ENCODE measurements around the gene KCNQ1.

DNA sequence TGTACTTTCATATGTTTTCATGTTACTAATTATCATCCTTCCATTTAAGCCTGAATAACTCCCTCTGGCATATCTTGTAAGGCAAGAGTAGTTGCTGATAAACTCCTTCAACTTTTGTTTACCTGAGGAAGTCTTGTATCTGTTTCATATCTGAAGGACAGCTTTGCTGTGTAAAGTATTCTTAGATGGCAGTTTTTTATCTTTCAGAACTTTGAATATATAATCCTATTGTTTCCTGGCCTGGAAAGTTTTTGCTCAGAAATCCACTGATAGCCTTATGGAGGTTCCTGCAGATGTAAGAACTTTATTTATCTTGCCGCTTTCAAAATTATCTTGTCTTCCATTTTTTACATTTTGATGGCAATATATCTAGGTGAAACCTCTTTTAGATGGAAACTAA, 185.9 kb downstream of the KCNQ1 start:
- TF ChIP-seq, protein P1, sequence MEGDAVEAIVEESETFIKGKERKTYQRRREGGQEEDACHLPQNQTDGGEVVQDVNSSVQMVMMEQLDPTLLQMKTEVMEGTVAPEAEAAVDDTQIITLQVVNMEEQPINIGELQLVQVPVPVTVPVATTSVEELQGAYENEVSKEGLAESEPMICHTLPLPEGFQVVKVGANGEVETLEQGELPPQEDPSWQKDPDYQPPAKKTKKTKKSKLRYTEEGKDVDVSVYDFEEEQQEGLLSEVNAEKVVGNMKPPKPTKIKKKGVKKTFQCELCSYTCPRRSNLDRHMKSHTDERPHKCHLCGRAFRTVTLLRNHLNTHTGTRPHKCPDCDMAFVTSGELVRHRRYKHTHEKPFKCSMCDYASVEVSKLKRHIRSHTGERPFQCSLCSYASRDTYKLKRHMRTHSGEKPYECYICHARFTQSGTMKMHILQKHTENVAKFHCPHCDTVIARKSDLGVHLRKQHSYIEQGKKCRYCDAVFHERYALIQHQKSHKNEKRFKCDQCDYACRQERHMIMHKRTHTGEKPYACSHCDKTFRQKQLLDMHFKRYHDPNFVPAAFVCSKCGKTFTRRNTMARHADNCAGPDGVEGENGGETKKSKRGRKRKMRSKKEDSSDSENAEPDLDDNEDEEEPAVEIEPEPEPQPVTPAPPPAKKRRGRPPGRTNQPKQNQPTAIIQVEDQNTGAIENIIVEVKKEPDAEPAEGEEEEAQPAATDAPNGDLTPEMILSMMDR (IDR thresholded peaks at IDR 0.05; ENCODE audit: extremely low read depth in 1 of 2, insufficient read depth in 1 of 2, low read depth in 1 of 2, low read length in 2 of 2) = no peak
- no peak for TF ChIP-seq EZH2 (IDR thresholded peaks at IDR 0.05; ENCODE audit: borderline replicate concordance, low read depth, low read length, severe bottlenecking)
- TF ChIP-seq, protein P2, sequence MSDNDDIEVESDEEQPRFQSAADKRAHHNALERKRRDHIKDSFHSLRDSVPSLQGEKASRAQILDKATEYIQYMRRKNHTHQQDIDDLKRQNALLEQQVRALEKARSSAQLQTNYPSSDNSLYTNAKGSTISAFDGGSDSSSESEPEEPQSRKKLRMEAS (IDR thresholded peaks at IDR 0.05; ENCODE audit: insufficient read depth, insufficient read length) = no peak
- TF ChIP-seq POLR2AphosphoS5 (IDR thresholded peaks at IDR 0.05; ENCODE audit: insufficient read depth, low read depth, low read length) = no peak
- TF ChIP-seq POLR2A (IDR thresholded peaks at IDR 0.05; ENCODE audit: low read depth, low read length) = no peak
- no peak for TF ChIP-seq JUN (IDR thresholded peaks at IDR 0.05; ENCODE audit: borderline replicate concordance, insufficient read depth, insufficient read length, low read depth)
- no peak for TF ChIP-seq MYC (IDR thresholded peaks at IDR 0.05; ENCODE audit: low read depth, low read length)
- no peak for TF ChIP-seq GATA2 (IDR thresholded peaks at IDR 0.05; ENCODE audit: insufficient read depth, insufficient read length, low read depth, low read length)
- no peak for TF ChIP-seq FOS (IDR thresholded peaks at IDR 0.05; ENCODE audit: borderline replicate concordance, insufficient read depth, low read length)
